Osteoblast (primary cell): ENCODE data around the gene SPTBN2. TPM values are rescaled to one million over a fixed set of nuclear protein-coding genes. Genes with fewer than 3 reads are reported as not detected.

Experiments used
- DNase-seq: peaks from one replicate; pipeline ENCODE4 v3.0.0; 2011; ENCODE audit warnings: low spot score, mixed read lengths; ENCODE audit not compliant: insufficient read length; ENCODE audit errors: missing footprints
- H2AFZ ChIP-seq: 2 replicates; pipeline ENCODE4 v1.6.0; 2011; ENCODE audit warnings: mild to moderate bottlenecking, low read length
- H3K27ac ChIP-seq: 2 replicates; pipeline ENCODE4 v1.5.1; 2011; ENCODE audit warnings: mild to moderate bottlenecking, low read depth, low read length, moderate library complexity
- H3K27me3 ChIP-seq: 2 replicates; pipeline ENCODE4 v1.6.0; 2012; ENCODE audit warnings: mild to moderate bottlenecking, control low read depth, inconsistent platforms, low read length, moderate library complexity; ENCODE audit not compliant: insufficient read depth
- H3K36me3 ChIP-seq: 2 replicates; pipeline ENCODE4 v1.5.1; 2011; ENCODE audit warnings: mild to moderate bottlenecking, low read length, control low read depth, moderate library complexity; ENCODE audit not compliant: insufficient read depth
- H3K4me1 ChIP-seq: 2 replicates; pipeline ENCODE4 v1.5.1; 2011; ENCODE audit warnings: mild to moderate bottlenecking, low read length, control low read depth, moderate library complexity; ENCODE audit not compliant: insufficient read depth
- H3K4me2 ChIP-seq: 2 replicates; pipeline ENCODE4 v1.6.0; 2011; ENCODE audit warnings: mild to moderate bottlenecking, low read length; ENCODE audit not compliant: insufficient read depth
- H3K4me3 ChIP-seq: fragments of 200-600 bp; sonication (generic); 3 replicates; pipeline ENCODE4 v1.5.1; 2012; ENCODE audit warnings: mild to moderate bottlenecking, low read length, inconsistent platforms; ENCODE audit not compliant: insufficient read depth
- H3K79me2 ChIP-seq: 2 replicates; pipeline ENCODE4 v1.6.0; 2012; ENCODE audit warnings: mild to moderate bottlenecking, low read length, control low read depth, inconsistent platforms; ENCODE audit not compliant: insufficient read depth
- H3K9me3 ChIP-seq: 2 replicates; pipeline ENCODE4 v1.5.1; 2011; ENCODE audit warnings: low read depth, low read length, control low read depth
- H4K20me1 ChIP-seq: 2 replicates; pipeline ENCODE4 v1.6.0; 2012; ENCODE audit warnings: mild to moderate bottlenecking, low read length, control low read depth; ENCODE audit not compliant: insufficient read depth
- total RNA-seq: library from RNA; depleted of rRNA; stranded (reverse); fragments of >200 nt; gene quantifications from 2 replicates; pipeline ENCODE4 v1.2.3, GENCODE V29; 2012
- TF ChIP-seq, protein P1 (sequence below): IDR thresholded peaks from 2 replicates; pipeline ENCODE4 v1.5.1; 2011; ENCODE audit warnings: mild to moderate bottlenecking, low read depth, low read length, moderate library complexity; ENCODE audit errors: extremely low read depth

SPTBN2 gene
- total RNA-seq, 1 donor: 2.2 TPM

DNA sequence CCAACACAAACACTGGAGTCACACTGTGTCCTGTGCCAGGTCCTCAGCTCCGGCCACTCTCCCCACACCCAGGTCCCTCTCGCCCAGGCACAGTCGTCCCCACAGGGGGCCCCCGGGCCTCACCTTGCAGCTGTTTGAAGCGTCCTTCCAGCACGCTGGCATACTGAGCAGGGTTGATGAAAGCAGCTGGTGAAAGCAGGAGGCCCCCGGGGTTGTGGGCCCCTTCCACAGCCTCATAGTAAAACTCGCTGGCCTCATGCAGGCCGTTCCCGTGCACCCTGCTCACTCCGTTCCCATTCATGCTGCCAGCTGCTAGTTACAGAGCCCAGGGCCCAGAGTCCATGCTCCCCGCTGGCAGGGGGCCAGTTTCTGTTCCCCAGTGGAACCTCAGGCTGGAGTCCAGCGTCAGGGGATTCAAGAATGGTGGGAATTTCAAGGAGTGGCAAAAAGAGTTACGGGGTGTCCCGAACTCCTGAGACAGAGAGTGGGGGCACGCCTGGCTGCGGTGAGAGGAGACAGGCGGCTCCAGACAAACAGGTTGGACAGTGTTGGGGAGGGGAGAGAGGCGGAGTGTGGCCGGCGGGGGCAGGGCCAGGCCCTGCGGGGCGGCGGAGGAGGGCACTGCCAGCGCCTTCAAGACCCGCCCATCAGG, 10.6 kb downstream of the SPTBN2 start:
- DNase-seq: peak; percentile 46

DNA sequence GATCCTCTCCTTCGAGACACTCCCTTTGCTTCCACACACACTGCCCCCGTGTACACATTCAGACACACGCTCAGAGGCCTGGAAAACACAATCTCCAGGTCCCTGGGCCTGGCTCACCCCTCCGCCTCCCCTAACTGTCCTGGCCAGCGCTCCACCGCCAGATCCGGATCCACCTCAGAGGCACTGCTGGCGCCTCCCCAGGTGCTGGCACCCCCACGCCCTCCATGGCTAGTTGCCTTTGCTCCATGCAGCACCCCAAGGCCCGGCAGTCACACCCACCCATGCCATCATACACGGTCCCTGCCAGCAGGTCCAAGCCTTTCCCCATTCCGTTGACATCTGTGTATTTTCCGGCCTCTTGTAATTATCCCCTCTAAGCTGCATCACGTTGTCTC, 11.1 kb downstream of the SPTBN2 start:
- Histone ChIP-seq H3K4me2 (no peak overlapping the region), H3K4me1 (peaks cover 7% of the 10 kb centered on the region), H3K4me3 (no peak overlapping the region), H2AFZ (no peak overlapping the region), H3K27me3 (peaks cover 10% of the 10 kb centered on the region), H3K79me2 (no peaks in the 10 kb centered on the region), H3K36me3 (no peaks in the 10 kb centered on the region), H3K27ac (no peak overlapping the region), H3K9me3 (no peaks in the 10 kb centered on the region), H4K20me1 (no peaks in the 10 kb centered on the region)
- peak; percentile 42 for DNase-seq
- TF ChIP-seq, protein P1, sequence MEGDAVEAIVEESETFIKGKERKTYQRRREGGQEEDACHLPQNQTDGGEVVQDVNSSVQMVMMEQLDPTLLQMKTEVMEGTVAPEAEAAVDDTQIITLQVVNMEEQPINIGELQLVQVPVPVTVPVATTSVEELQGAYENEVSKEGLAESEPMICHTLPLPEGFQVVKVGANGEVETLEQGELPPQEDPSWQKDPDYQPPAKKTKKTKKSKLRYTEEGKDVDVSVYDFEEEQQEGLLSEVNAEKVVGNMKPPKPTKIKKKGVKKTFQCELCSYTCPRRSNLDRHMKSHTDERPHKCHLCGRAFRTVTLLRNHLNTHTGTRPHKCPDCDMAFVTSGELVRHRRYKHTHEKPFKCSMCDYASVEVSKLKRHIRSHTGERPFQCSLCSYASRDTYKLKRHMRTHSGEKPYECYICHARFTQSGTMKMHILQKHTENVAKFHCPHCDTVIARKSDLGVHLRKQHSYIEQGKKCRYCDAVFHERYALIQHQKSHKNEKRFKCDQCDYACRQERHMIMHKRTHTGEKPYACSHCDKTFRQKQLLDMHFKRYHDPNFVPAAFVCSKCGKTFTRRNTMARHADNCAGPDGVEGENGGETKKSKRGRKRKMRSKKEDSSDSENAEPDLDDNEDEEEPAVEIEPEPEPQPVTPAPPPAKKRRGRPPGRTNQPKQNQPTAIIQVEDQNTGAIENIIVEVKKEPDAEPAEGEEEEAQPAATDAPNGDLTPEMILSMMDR: no peak

More for the DNA sequence above, 10.6 kb downstream of the SPTBN2 start:
- H3K36me3 ChIP-seq: no peaks in the 10 kb centered on the region
- H3K27me3 ChIP-seq: peaks cover 7% of the 10 kb centered on the region
- no peaks in the 10 kb centered on the region for H3K79me2 ChIP-seq
- peaks cover 7% of the 10 kb centered on the region for H3K4me1 ChIP-seq
- H3K4me3 ChIP-seq: no peak overlapping the region
- no peak overlapping the region for H2AFZ ChIP-seq
- TF ChIP-seq, protein P1: no peak
- no peaks in the 10 kb centered on the region for H4K20me1 ChIP-seq
- no peak overlapping the region for H3K4me2 ChIP-seq
- H3K9me3 ChIP-seq: no peaks in the 10 kb centered on the region
- no peak overlapping the region for H3K27ac ChIP-seq

DNA sequence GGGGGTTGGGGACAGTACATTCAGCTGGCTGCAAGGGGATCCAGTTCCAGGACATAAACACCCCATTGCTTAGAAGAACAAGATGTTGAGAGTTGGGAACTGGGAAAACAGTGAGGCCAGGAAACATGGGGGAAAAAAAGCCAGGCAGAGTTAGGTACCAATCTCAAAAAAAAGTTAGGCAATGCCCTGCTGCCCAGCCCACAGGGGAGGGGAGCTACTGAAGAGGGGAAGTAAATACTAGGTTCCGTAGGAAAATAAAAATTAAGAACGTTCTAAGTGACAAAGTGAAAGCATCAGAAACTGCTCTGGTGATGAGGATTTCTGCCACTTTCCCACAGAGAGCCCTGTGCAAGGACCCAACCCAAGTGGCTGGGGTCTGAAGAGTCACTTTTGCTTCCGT, 12.0 kb downstream of the SPTBN2 start:
- Histone ChIP-seq H2AFZ (no peak overlapping the region), H4K20me1 (no peaks in the 10 kb centered on the region), H3K9me3 (no peaks in the 10 kb centered on the region), H3K4me3 (no peak overlapping the region), H3K4me2 (no peak overlapping the region), H3K36me3 (no peaks in the 10 kb centered on the region), H3K4me1 (peaks cover 7% of the 10 kb centered on the region), H3K27me3 (peaks cover 11% of the 10 kb centered on the region), H3K79me2 (no peaks in the 10 kb centered on the region), H3K27ac (no peak overlapping the region)
- no peak for DNase-seq
- TF ChIP-seq, protein P1: no peak

DNA sequence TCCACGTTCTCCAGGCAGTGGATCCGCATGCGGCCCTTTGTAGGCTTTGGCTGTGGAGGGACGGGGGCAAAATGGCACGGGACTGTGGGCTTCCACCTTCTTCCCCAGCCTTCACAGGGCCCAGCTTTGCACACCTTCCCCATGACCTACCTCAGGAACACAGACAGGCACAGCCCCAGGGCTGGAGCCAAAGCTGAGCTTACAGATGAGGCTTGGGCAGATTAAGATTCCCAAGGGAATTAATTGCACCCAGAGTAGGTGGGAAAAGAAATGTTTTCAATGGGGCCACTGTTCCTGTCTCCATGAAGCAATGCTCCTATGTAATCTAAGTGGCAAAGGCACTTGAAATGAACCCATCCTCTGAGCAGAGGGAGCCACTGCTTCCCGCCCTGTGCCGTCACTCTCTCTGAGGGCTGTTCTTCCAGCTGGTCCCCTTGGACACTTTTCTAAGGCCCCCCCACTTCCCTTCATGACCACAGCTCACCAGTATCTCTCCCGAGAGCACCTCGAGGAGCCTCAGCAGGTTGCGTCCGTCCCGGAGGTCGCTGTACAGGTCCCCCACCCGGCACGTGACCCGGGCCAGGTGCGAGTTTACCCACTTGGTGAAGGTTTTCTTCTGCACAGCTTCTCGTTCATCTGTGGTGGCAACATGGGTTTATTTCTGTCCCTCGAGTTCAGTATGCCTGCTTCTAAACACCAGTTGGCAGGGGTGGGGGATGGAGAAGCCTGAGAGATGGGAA, 13.5 kb downstream of the SPTBN2 start:
- no peaks in the 10 kb centered on the region for H3K36me3 ChIP-seq
- H2AFZ ChIP-seq: no peak overlapping the region
- H3K4me1 ChIP-seq: peaks cover 7% of the 10 kb centered on the region
- H3K4me3 ChIP-seq: no peak overlapping the region
- H3K27ac ChIP-seq: no peak overlapping the region
- no peaks in the 10 kb centered on the region for H3K79me2 ChIP-seq
- TF ChIP-seq, protein P1: no peak
- no peaks in the 10 kb centered on the region for H3K9me3 ChIP-seq
- H3K4me2 ChIP-seq: no peak overlapping the region
- peak; percentile 51 for DNase-seq
- H3K27me3 ChIP-seq: peaks cover 15% of the 10 kb centered on the region
- no peaks in the 10 kb centered on the region for H4K20me1 ChIP-seq
